Measurements from ENCODE around the gene NR1D1.

DNA sequence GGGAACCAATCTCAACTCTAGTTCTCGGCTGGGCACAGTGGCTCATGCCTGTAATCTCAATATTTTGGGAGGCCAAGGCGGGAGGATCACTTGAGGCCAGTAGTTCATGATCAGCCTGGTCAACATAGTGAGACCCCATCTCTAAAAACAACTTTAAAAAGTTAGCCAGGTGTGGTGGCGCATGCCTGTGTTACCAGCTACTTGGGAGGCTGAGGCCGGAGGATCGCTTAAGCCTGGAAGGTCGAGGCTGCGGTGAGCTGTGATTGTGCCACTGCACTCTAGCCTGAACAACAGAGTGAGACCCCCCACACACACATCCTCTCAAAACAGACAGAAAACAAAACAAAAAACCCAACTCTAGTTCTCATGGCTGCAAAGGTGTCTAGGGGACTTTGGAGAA is 32.7 kb downstream of the NR1D1 start:
- TF ChIP-seq, protein P1, sequence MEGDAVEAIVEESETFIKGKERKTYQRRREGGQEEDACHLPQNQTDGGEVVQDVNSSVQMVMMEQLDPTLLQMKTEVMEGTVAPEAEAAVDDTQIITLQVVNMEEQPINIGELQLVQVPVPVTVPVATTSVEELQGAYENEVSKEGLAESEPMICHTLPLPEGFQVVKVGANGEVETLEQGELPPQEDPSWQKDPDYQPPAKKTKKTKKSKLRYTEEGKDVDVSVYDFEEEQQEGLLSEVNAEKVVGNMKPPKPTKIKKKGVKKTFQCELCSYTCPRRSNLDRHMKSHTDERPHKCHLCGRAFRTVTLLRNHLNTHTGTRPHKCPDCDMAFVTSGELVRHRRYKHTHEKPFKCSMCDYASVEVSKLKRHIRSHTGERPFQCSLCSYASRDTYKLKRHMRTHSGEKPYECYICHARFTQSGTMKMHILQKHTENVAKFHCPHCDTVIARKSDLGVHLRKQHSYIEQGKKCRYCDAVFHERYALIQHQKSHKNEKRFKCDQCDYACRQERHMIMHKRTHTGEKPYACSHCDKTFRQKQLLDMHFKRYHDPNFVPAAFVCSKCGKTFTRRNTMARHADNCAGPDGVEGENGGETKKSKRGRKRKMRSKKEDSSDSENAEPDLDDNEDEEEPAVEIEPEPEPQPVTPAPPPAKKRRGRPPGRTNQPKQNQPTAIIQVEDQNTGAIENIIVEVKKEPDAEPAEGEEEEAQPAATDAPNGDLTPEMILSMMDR (tag by site-specific recombination; IDR thresholded peaks at IDR 0.05), result no peak
- TF ChIP-seq ZNF747 (tag by site-specific recombination; IDR thresholded peaks at IDR 0.05), result no peak
- TF ChIP-seq TCF7L2 (IDR thresholded peaks at IDR 0.05; ENCODE audit: borderline replicate concordance, low read depth, low read length), result no peak
- TF ChIP-seq YY1 (tag by site-specific recombination; IDR thresholded peaks at IDR 0.05), result no peak
- TF ChIP-seq ZNF530 (tag by site-specific recombination; IDR thresholded peaks at IDR 0.05; ENCODE audit: low read depth), result no peak
- TF ChIP-seq ZSCAN16 (tag by site-specific recombination; IDR thresholded peaks at IDR 0.05), result no peak

Data from HEK293 (cell line).